ENCODE results near the gene NDRG4. TPM values are rescaled to one million over a fixed set of nuclear protein-coding genes. Genes with fewer than 3 reads are reported as not detected.
A peak's percentile ranks its signal among the peaks of the same experiment; 100 is the strongest.

NDRG4 gene
- total RNA-seq, 1 experiment from 2014 or later = 6.1 TPM

GRCh38 chr16:58515125-58515870 lies 15.4 kb downstream of the NDRG4 start, which contains the start of gene SETD6:
TSS of gene SETD6 (plus strand) at chr16:58515517. CDS start at chr16:58515538, 21 bp downstream.
- Mint-ChIP-seq H3K4me1 (ENCODE audit: low read depth, unreplicated experiment) (peaks cover 20% of the 10 kb centered on the region), H3K36me3 (ENCODE audit: insufficient read depth, unreplicated experiment) (peaks cover 77% of the 10 kb centered on the region), H3K9me3 (ENCODE audit: low read depth, unreplicated experiment) (no peaks in the 10 kb centered on the region), H3K27me3 (ENCODE audit: unreplicated experiment) (no peaks in the 10 kb centered on the region), H3K4me3 (ENCODE audit: low read depth, unreplicated experiment) (peak within 1 kb of the TSS; percentile 83), H3K27ac (ENCODE audit: unreplicated experiment) (peak within 1 kb of the TSS; percentile 65)
- CTCF ChIA-PET = interaction anchor here (0.6 to 1.4 kb wide), 3 partner anchors 20 to 146 kb away, joined by 3 to 4 read pairs (median 3); no protein-coding TSS in a partner anchor
- no TSS peak for BruUV-seq (replicated peaks)
- intact Hi-C loops (cut with micrococcal nuclease; ENCODE audit: unreplicated experiment) = loop anchor here (1.0 kb wide), 1 partner anchor 146 kb away; no protein-coding TSS in a partner anchor
- TF ChIP-seq CTCF (IDR thresholded peaks at IDR 0.05; ENCODE audit: unreplicated experiment) = peak; percentile 66
- peak; percentile 94 for DNase-seq

GRCh38 chr16:58515871-58516767 lies 16.2 kb downstream of the NDRG4 start:
- Mint-ChIP-seq H3K4me1 (ENCODE audit: low read depth, unreplicated experiment) (peaks cover 20% of the 10 kb centered on the region), H3K9me3 (ENCODE audit: low read depth, unreplicated experiment) (no peaks in the 10 kb centered on the region), H3K27ac (ENCODE audit: unreplicated experiment) (peak overlapping the region; percentile 65), H3K36me3 (ENCODE audit: insufficient read depth, unreplicated experiment) (peaks cover 76% of the 10 kb centered on the region), H3K27me3 (ENCODE audit: unreplicated experiment) (no peaks in the 10 kb centered on the region), H3K4me3 (ENCODE audit: low read depth, unreplicated experiment) (peak overlapping the region; percentile 83)
- no TSS peak for BruUV-seq (replicated peaks)
- TF ChIP-seq CTCF (IDR thresholded peaks at IDR 0.05; ENCODE audit: unreplicated experiment) = peak; percentile 8
- peak; percentile 65 for DNase-seq
- CTCF ChIA-PET = interaction anchor here (1.0 to 1.4 kb wide), 2 partner anchors 21 to 145 kb away, joined by 3 to 4 read pairs; no protein-coding TSS in a partner anchor
- intact Hi-C loops (cut with micrococcal nuclease; ENCODE audit: unreplicated experiment) = loop anchor here (1.0 kb wide), 1 partner anchor 145 kb away; no protein-coding TSS in a partner anchor

- no peaks in the 10 kb centered on the region for H3K9me3 Mint-ChIP-seq (ENCODE audit: low read depth, unreplicated experiment)
- no peaks in the 10 kb centered on the region for H3K27me3 Mint-ChIP-seq (ENCODE audit: unreplicated experiment)
- no peak for DNase-seq
- intact Hi-C loops (cut with micrococcal nuclease; ENCODE audit: unreplicated experiment) = no loop called here
- no TSS peak for BruUV-seq (replicated peaks)
- CTCF ChIA-PET = no interaction called here
- peaks cover 20% of the 10 kb centered on the region for H3K4me1 Mint-ChIP-seq (ENCODE audit: low read depth, unreplicated experiment)
- H3K4me3 Mint-ChIP-seq (ENCODE audit: low read depth, unreplicated experiment) = peak overlapping the region; percentile 83
- H3K36me3 Mint-ChIP-seq (ENCODE audit: insufficient read depth, unreplicated experiment) = peaks cover 76% of the 10 kb centered on the region
- H3K27ac Mint-ChIP-seq (ENCODE audit: unreplicated experiment) = peak overlapping the region; percentile 65
- no peak for TF ChIP-seq CTCF (IDR thresholded peaks at IDR 0.05; ENCODE audit: unreplicated experiment)
Observed at GRCh38 chr16:58516768-58517107, 16.8 kb downstream of the NDRG4 start.
